MCF 10A (cell line): ENCODE measurements around the gene SHISA5. TPM values are rescaled to one million over a fixed set of nuclear protein-coding genes. Genes with fewer than 3 reads are reported as not detected.

Experiments
- BruUV-seq: library from RNA; stranded (reverse); fragments of 400-500 nt; replicated peaks from 2 replicates; lab custom pipeline; 2021; lab: Mats Ljungman, UMichigan
- CTCF ChIA-PET: fragments of 300-600 bp; sonication (Branson Sonifier 250); formaldehyde crosslinking; extraction: SDS; loops from one replicate; lab custom pipeline; 2021; ENCODE audit warnings: antibody characterized with exemption, inconsistent platforms; lab: Yijun Ruan, JAX
- POLR2A ChIA-PET: fragments of 300-600, 350-650 bp; sonication (Branson Sonifier 250); formaldehyde crosslinking; extraction: SDS; loops from one replicate; lab custom pipeline; 2020; ENCODE audit warnings: antibody characterized with exemption, inconsistent platforms; lab: Yijun Ruan, JAX
- DNase-seq: peaks from one replicate; pipeline ENCODE4 v3.0.0-alpha.2; 2018; ENCODE audit not compliant: unreplicated experiment
- H3K27ac Mint-ChIP-seq: one replicate; pipeline ENCODE4 v1.8.0; 2022; ENCODE audit warnings: mild to moderate bottlenecking, low read depth, mixed read lengths; ENCODE audit not compliant: unreplicated experiment
- H3K27me3 Mint-ChIP-seq: one replicate; pipeline ENCODE4 v1.8.0; 2022; ENCODE audit warnings: mixed read lengths; ENCODE audit not compliant: insufficient read depth, unreplicated experiment
- H3K36me3 Mint-ChIP-seq: one replicate; pipeline ENCODE4 v1.8.0; 2022; ENCODE audit warnings: mild to moderate bottlenecking, moderate library complexity, mixed read lengths; ENCODE audit not compliant: insufficient read depth, unreplicated experiment
- H3K4me1 Mint-ChIP-seq: one replicate; pipeline ENCODE4 v1.8.0; 2022; ENCODE audit warnings: mixed read lengths; ENCODE audit not compliant: insufficient read depth, unreplicated experiment
- H3K4me3 Mint-ChIP-seq: one replicate; pipeline ENCODE4 v1.8.0; 2022; ENCODE audit warnings: mild to moderate bottlenecking, moderate library complexity, mixed read lengths; ENCODE audit not compliant: unreplicated experiment
- H3K9me3 Mint-ChIP-seq: one replicate; pipeline ENCODE4 v1.8.0; 2022; ENCODE audit warnings: mixed read lengths; ENCODE audit not compliant: unreplicated experiment
- CTCF ChIP-seq: fragments of 200-600 bp; IDR thresholded peaks from one replicate; pipeline ENCODE4 v1.8.0; 2022; ENCODE audit warnings: antibody characterized with exemption, mild to moderate bottlenecking; ENCODE audit not compliant: unreplicated experiment
- intact Hi-C: fragments of 100-400 bp; cut with micrococcal nuclease; formaldehyde crosslinking; loops from 2 replicates; pipeline ENCODE4 v1.14.1; 2022
- total RNA-seq: library from RNA; stranded (reverse); gene quantifications from 2 replicates; pipeline ENCODE4 v1.2.3, GENCODE V29; 2022

Gene SHISA5
- total RNA-seq, 1 experiment from 2014 or later, result 131 TPM

DNA sequence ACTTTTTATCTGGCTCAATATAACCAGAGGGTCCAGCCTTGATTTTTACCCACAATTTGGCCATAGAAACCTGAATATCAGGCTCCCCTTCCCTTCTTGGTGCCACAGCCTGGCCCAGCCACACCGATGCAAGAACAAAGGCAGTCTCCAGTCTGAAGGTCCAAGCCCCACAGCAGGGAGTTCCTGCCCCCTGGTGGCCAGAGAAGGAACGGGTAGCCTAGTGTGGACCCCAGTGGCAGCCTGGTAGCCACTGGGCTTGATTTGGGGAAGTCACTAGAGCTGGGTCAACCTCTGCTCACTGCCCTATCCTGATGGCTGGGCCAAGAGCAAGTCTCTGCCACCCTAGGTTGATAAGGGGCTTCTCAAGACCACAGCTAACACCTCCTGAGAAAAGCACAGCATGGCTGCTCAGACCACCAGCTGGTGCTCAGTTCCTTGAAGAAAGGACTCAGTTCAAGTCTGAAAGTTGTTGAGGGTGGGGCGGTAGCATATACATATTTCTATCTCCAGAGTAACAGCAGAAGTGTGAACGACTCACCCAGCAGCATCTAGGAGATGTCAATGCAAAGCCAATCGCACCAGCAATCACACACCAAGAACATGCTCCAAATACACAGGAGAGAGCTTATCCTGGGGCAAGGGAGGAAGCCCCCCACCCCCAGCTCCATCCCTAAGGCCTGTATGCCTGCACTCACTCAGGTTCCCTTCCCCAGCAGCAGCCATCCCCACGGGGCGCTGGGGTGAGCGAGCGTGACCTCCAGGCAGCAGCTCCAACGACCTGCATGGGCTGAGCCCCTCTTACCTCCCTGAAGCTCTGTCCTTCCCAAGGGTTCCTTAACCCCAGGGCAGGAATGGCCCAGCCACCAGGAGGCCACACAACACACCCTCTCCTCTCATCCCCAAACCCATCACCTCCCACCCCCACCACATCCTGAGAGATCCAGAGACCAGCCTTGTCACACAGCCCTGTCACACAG is 45.0 kb upstream of the SHISA5 start:
- peak; percentile 80 for DNase-seq
- H3K27ac Mint-ChIP-seq, result no peak overlapping the region

DNA sequence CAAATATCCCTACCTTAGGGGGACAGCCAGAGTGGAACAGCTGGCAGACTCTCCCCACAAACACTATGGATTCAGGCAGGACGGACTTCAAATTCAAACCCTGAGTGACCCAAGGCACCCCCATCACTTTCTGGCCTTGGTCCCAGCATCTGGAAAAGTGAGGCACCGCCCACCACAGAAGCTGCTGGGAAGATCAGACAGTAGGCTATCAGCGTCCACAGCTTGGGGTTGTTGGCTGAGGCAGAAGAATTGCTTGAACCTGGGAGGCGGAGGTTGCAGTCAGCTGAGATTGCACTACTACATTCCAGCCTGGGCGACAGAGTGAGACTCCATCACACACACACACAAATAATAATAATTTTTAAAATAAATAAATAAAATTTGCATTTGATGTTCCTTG is 44.2 kb upstream of the SHISA5 start:
- Mint-ChIP-seq H3K4me1 (no peaks in the 10 kb centered on the region), H3K27me3 (no peaks in the 10 kb centered on the region), H3K27ac (no peak overlapping the region), H3K36me3 (peaks cover 5% of the 10 kb centered on the region), H3K4me3 (no peak overlapping the region), H3K9me3 (no peaks in the 10 kb centered on the region)
- CTCF ChIA-PET, result interaction anchor here (0.6 to 3.9 kb wide), 17 partner anchors 9 to 324 kb away, joined by 3 to 36 read pairs (median 5); partner anchors contain the start of gene PFKFB4
- POLR2A ChIA-PET, result no interaction called here
- no TSS peak for BruUV-seq
- no peak for TF ChIP-seq CTCF
- intact Hi-C loops, result loop anchor here (1.0 to 5.0 kb wide), 4 partner anchors 83 to 356 kb away; partner anchors contain the start of gene ATRIP
- no peak for DNase-seq

More for the DNA sequence above, 45.0 kb upstream of the SHISA5 start:
- H3K4me1 Mint-ChIP-seq, result no peaks in the 10 kb centered on the region
- H3K9me3 Mint-ChIP-seq, result no peaks in the 10 kb centered on the region
- H3K4me3 Mint-ChIP-seq, result no peak overlapping the region
- no TSS peak for BruUV-seq
- TF ChIP-seq CTCF, result peak; percentile 97
- POLR2A ChIA-PET, result interaction anchor here (0.8 to 1.2 kb wide), 4 partner anchors 45 to 280 kb away, joined by 3 to 6 read pairs (median 4); partner anchors contain the start of gene ATRIP
- no peaks in the 10 kb centered on the region for H3K27me3 Mint-ChIP-seq
- H3K36me3 Mint-ChIP-seq, result no peaks in the 10 kb centered on the region
- CTCF ChIA-PET, result interaction anchor here (0.6 to 3.9 kb wide), 32 partner anchors 8 to 373 kb away, joined by 3 to 36 read pairs (median 4); partner anchors contain the start of genes CCDC51, PFKFB4 and TMA7
- intact Hi-C loops, result loop anchor here (1.0 to 5.0 kb wide), 4 partner anchors 84 to 357 kb away; partner anchors contain the start of gene ATRIP

- Mint-ChIP-seq H3K27ac (peak overlapping the region; percentile 79), H3K9me3 (no peaks in the 10 kb centered on the region), H3K4me3 (no peak overlapping the region), H3K36me3 (peaks cover 5% of the 10 kb centered on the region), H3K27me3 (no peaks in the 10 kb centered on the region), H3K4me1 (no peaks in the 10 kb centered on the region)
- TF ChIP-seq CTCF, result no peak
- POLR2A ChIA-PET, result interaction anchor here (0.7 to 1.2 kb wide), 2 partner anchors 13 to 100 kb away, joined by 3 to 4 read pairs; partner anchors contain the start of gene ATRIP
- intact Hi-C loops, result loop anchor here (5.0 kb wide), 2 partner anchors 99 to 354 kb away; partner anchors contain the start of gene ATRIP
- CTCF ChIA-PET, result interaction anchor here (0.6 to 1.4 kb wide), 2 partner anchors 9 to 11 kb away, joined by 3 to 4 read pairs; no protein-coding TSS in a partner anchor
- no TSS peak for BruUV-seq
- no peak for DNase-seq
These were observed 42.3 kb upstream of the SHISA5 start for GRCh38 chr3:48546203-48546829.
